SK-N-MC (cell line): ENCODE measurements around the gene OPCML.

Experiments used
- EZH2 ChIP-seq: fragments of 200-600 bp; sonication (generic); IDR thresholded peaks from one replicate; pipeline ENCODE4 v1.6.1; 2017; ENCODE audit warnings: antibody characterized with exemption
- POLR2AphosphoS5 ChIP-seq: IDR thresholded peaks from 2 replicates; pipeline ENCODE4 v1.6.1; 2012; ENCODE audit warnings: mild to moderate bottlenecking, low read depth, low read length, borderline replicate concordance

GRCh38 chr11:133382131-133382812 is 150.0 kb downstream of the OPCML start:
- no peak for TF ChIP-seq POLR2AphosphoS5
- no peak for TF ChIP-seq EZH2
